Right atrium auricular region (tissue), 2 donors: Measurements from ENCODE around the gene GMPS. TPM values are rescaled to one million over a fixed set of nuclear protein-coding genes. Genes with fewer than 3 reads are reported as not detected.

ENCODE experiments used
- DNase-seq: peaks from one replicate; pipeline ENCODE4 v3.0.0-alpha.2; 2019; ENCODE audit warnings: low spot score
- H3K27ac ChIP-seq, 2 donors: fragments of 200-600 bp; sonication (generic); 1 replicate in 1 of 2; 2 replicates in 1 of 2; pipeline ENCODE4 v1.5.1; 2016 to 2019
- H3K27me3 ChIP-seq, 2 donors: fragments of 200-600 bp; sonication (generic); one replicate each; pipeline versions ENCODE4 v1.5.1 to v1.6.0; 2017 to 2019
- H3K36me3 ChIP-seq: fragments of 200-600 bp; sonication (generic); one replicate; pipeline ENCODE4 v1.5.1; 2016
- H3K4me1 ChIP-seq, 2 donors: fragments of 200-600 bp; sonication (generic); one replicate each; pipeline versions ENCODE4 v1.5.1 to v1.6.0; 2017 to 2019
- H3K4me3 ChIP-seq, 2 donors: fragments of 200-600 bp; sonication (generic); 1 replicate in 1 of 2; 2 replicates in 1 of 2; pipeline ENCODE4 v1.5.1; 2017 to 2019; ENCODE audit warnings: mild to moderate bottlenecking in 1 of 2, moderate library complexity in 1 of 2
- H3K9me3 ChIP-seq, 2 donors: fragments of 200-600 bp; sonication (generic); one replicate each; pipeline ENCODE4 v1.5.1; 2019
- total RNA-seq, 2 donors: library from RNA; depleted of rRNA; stranded (reverse); fragments of >200 nt; gene quantifications; one replicate each; pipeline ENCODE4 v1.1.0, GENCODE V29; 2016
- TF ChIP-seq, protein P1 (sequence below), 2 donors: fragments of 200-600 bp; sonication (generic); IDR thresholded peaks; one replicate each; pipeline ENCODE4 v1.5.1; 2019; ENCODE audit warnings: antibody characterized with exemption in 2 of 2

Gene GMPS
- total RNA-seq, 2 donors from 2014 or later: 22.2 to 22.9 TPM

DNA sequence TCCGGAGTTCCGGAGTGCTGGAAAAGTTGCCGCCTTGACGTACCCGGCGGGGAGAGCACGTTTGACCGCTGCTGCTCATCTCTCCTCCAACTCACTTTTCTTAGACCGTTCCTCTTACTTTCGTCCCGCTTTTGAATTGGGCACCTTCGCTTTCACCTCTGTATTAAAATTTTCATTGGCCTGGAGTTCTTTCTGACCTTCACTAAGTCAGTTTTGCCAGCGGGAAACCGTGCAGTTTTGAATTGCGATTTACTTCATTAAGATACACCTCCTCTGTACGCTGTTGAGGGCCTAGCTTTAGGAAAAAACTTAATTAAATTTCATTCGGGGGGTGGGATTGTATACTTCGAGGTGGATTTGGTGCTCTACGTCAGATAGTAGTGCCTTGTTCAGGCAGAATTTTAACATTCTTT lies 1.3 kb downstream of the GMPS start:
- no peaks in the 10 kb centered on the region for H3K36me3 ChIP-seq
- no peaks in the 10 kb centered on the region for H3K27me3 ChIP-seq
- H3K9me3 ChIP-seq: no peaks in the 10 kb centered on the region
- DNase-seq: no peak
- peak overlapping the region; percentile 97 to 98 for H3K4me3 ChIP-seq
- H3K27ac ChIP-seq: peak overlapping the region; percentile 92 to 97
- H3K4me1 ChIP-seq: peaks cover 0 to 38% of the 10 kb centered on the region in 2 donors
- TF ChIP-seq, protein P1, sequence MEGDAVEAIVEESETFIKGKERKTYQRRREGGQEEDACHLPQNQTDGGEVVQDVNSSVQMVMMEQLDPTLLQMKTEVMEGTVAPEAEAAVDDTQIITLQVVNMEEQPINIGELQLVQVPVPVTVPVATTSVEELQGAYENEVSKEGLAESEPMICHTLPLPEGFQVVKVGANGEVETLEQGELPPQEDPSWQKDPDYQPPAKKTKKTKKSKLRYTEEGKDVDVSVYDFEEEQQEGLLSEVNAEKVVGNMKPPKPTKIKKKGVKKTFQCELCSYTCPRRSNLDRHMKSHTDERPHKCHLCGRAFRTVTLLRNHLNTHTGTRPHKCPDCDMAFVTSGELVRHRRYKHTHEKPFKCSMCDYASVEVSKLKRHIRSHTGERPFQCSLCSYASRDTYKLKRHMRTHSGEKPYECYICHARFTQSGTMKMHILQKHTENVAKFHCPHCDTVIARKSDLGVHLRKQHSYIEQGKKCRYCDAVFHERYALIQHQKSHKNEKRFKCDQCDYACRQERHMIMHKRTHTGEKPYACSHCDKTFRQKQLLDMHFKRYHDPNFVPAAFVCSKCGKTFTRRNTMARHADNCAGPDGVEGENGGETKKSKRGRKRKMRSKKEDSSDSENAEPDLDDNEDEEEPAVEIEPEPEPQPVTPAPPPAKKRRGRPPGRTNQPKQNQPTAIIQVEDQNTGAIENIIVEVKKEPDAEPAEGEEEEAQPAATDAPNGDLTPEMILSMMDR (IDR thresholded peaks at IDR 0.05): no peak

DNA sequence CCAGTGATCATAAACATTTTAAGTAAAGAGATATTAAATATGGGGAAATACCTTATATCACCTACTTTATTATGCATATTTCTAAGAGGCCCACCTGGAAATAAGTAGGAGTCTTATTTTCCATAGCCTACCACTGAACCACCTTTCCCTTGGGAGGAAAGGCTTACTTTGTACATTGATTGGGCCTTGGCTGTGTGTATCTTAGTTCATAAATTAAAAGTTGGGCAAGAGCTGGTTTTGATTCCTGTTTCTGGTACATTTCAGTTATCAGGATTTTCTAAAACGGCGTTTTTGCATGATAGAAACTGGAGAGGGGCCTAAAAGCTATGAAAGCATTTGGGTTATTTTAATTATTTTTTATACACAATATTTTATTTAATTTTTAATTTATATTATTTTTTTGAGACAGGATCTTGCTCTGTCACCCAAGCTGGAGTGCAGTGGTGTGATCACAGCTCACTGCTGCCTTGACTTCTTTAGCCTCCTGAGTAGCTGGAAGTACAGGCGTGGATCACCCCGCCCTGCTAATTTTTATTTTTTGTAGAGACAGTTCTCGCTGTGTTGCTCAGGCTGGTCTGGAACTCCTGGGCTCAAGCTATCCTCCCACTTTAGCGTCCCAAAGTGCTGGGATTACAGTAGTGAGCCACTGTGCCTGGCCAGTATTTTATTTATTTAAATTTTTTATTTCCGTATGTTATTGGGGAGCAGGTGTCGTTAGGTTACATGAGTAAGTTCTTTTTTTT lies 2.6 kb downstream of the GMPS start:
- H3K4me3 ChIP-seq: no peak overlapping the region
- no peaks in the 10 kb centered on the region for H3K9me3 ChIP-seq
- TF ChIP-seq, protein P1 (IDR thresholded peaks at IDR 0.05): no peak
- no peaks in the 10 kb centered on the region for H3K27me3 ChIP-seq
- H3K27ac ChIP-seq: no peak overlapping the region
- H3K4me1 ChIP-seq: peaks cover 0 to 39% of the 10 kb centered on the region in 2 donors
- H3K36me3 ChIP-seq: no peaks in the 10 kb centered on the region
- no peak for DNase-seq

DNA sequence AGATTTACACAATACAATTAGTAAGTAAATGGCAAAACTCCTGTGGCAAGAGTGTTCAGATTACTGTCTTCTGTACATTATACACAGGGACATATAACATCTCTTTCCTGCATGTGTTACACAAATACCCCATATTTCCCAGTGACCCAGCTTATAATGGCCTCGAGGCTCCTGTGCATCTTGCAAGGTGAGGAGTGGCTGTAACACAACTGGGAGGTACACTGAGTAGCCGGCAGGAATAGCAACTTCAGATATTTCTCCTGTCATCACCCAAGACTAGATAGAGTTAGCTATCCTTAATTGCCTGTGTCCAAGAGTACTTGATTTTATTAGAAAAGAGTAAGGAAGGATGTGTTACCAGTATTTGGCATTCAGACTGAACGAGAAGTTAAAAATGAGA lies 5.6 kb downstream of the GMPS start:
- Histone ChIP-seq H3K36me3 (no peaks in the 10 kb centered on the region), H3K4me1 (peaks cover 0 to 32% of the 10 kb centered on the region in 2 donors), H3K4me3 (no peak overlapping the region), H3K27ac (no peak overlapping the region), H3K27me3 (no peaks in the 10 kb centered on the region), H3K9me3 (no peaks in the 10 kb centered on the region)
- TF ChIP-seq, protein P1 (IDR thresholded peaks at IDR 0.05): no peak
- no peak for DNase-seq

DNA sequence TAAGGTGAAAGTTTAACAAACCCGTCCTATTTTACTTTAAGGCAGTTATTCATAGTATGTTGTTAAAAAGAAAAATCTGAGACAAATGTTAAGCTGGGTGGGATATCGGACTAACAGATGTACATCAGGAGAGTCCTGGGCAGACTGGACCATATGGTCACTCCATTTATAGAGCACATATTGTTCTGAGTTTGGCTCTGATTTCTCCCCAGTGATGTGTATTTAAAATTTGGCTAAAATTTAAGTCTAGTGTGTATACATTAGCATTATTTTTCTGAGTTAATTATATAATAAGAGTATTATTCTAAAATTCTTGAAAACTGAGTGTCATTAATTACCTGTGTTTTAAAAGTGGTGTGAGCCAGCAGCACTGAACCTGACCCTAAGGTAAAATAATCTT lies 6.1 kb downstream of the GMPS start:
- TF ChIP-seq, protein P1 (IDR thresholded peaks at IDR 0.05): no peak
- H3K9me3 ChIP-seq: no peaks in the 10 kb centered on the region
- DNase-seq: no peak
- H3K4me1 ChIP-seq: peaks cover 0 to 33% of the 10 kb centered on the region in 2 donors
- H3K4me3 ChIP-seq: no peak overlapping the region
- no peak overlapping the region for H3K27ac ChIP-seq
- no peaks in the 10 kb centered on the region for H3K36me3 ChIP-seq
- no peaks in the 10 kb centered on the region for H3K27me3 ChIP-seq

DNA sequence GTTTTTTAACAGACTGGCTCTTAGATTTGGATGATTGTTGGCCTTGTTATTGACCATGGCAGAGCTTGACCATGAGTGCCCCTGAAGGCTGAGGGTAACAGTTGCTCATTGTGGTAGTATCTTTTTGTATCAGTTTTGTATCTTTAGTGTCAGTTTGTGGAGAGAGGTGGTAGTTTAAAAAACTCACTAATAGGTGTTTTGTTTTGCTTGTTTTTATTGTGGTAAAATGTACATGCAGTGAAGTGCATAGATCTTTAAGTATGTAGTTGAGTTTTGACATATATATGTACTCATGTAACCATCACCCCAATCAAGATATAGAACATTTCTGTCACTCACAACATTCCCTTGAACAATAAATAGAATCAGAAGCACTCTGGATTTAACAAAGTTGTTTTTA lies 9.8 kb downstream of the GMPS start:
- TF ChIP-seq, protein P1 (IDR thresholded peaks at IDR 0.05): no peak
- H3K4me3 ChIP-seq: no peak overlapping the region
- H3K9me3 ChIP-seq: no peaks in the 10 kb centered on the region
- no peak overlapping the region for H3K27ac ChIP-seq
- H3K27me3 ChIP-seq: no peaks in the 10 kb centered on the region
- peaks cover 0 to 20% of the 10 kb centered on the region in 2 donors for H3K4me1 ChIP-seq
- H3K36me3 ChIP-seq: no peaks in the 10 kb centered on the region
- DNase-seq: no peak

DNA sequence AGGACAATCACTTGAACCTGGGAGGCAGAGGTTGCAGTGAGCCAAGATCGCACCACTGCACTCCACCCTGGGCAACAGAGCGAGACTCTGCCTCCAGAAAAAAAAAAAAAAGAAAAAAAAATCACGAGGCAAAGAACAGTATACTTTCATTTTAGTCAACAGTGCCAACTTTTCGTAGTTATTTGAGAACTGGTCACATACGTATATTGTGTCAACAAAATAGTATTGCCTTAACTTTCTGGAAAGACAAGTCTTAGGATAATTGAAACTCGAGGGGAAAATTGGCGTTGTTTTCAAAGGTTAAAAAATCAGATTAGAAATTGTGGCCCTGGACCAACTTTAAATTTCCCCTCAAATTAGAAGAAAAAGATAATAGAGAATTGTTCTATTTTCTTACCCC lies 13.8 kb downstream of the GMPS start:
- no peaks in the 10 kb centered on the region for H3K27me3 ChIP-seq
- H3K9me3 ChIP-seq: no peaks in the 10 kb centered on the region
- no peak for DNase-seq
- H3K27ac ChIP-seq: no peak overlapping the region
- TF ChIP-seq, protein P1 (IDR thresholded peaks at IDR 0.05): peak in 1 of 2 donors; percentile 13
- no peak overlapping the region for H3K4me3 ChIP-seq
- H3K4me1 ChIP-seq: peaks cover 0 to 7% of the 10 kb centered on the region in 2 donors
- no peaks in the 10 kb centered on the region for H3K36me3 ChIP-seq
